ENCODE results near the gene CACNG7. TPM values are rescaled to one million over a fixed set of nuclear protein-coding genes. Genes with fewer than 3 reads are reported as not detected.

Gene CACNG7
- polyA plus RNA-seq, 1 experiment = 8.6 TPM

- no peaks in the 10 kb centered on the region for H3K9me3 ChIP-seq (ENCODE audit: control insufficient read depth, insufficient read depth, low read length)
- no peak for DNase-seq (ENCODE audit: low read depth, low spot score)
- H3K27me3 ChIP-seq (ENCODE audit: control insufficient read depth, insufficient read depth, low read length) = peaks cover 3% of the 10 kb centered on the region
- ChIA-PET POLR2A (no interaction called here), CTCF (no interaction called here)
- no peak overlapping the region for H3K27ac ChIP-seq (ENCODE audit: low read depth, low read length)
- no peak for TF ChIP-seq CTCF (IDR thresholded peaks at IDR 0.05; ENCODE audit: low read depth, low read length)
- no peak overlapping the region for H3K4me3 ChIP-seq (ENCODE audit: low read depth, low read length)
Measured at GRCh38 chr19:53969366-53969765, 60.3 kb downstream of the CACNG7 start.

- Histone ChIP-seq H3K27me3 (ENCODE audit: control insufficient read depth, insufficient read depth, low read length) (no peaks in the 10 kb centered on the region), H3K4me3 (ENCODE audit: low read depth, low read length) (no peak overlapping the region), H3K27ac (ENCODE audit: low read depth, low read length) (no peak overlapping the region), H3K9me3 (ENCODE audit: control insufficient read depth, insufficient read depth, low read length) (no peaks in the 10 kb centered on the region)
- POLR2A ChIA-PET = no interaction called here
- CTCF ChIA-PET = interaction anchor here (0.6 to 1.6 kb wide), 2 partner anchors 53 to 179 kb away, joined by 3 to 4 read pairs; no protein-coding TSS in a partner anchor
- no peak for TF ChIP-seq CTCF (IDR thresholded peaks at IDR 0.05; ENCODE audit: low read depth, low read length)
- DNase-seq (ENCODE audit: low read depth, low spot score) = no peak
Measured at GRCh38 chr19:53971673-53972072, 62.6 kb downstream of the CACNG7 start.

- ChIA-PET POLR2A (no interaction called here), CTCF (no interaction called here)
- H3K4me3 ChIP-seq (ENCODE audit: low read depth, low read length) = peak overlapping the region; percentile 64
- H3K27me3 ChIP-seq (ENCODE audit: control insufficient read depth, insufficient read depth, low read length) = no peaks in the 10 kb centered on the region
- peak; percentile 49 for DNase-seq (ENCODE audit: low read depth, low spot score)
- peaks cover 6% of the 10 kb centered on the region; the same call in 1 of the 2 replicates for H3K9me3 ChIP-seq (ENCODE audit: control insufficient read depth, insufficient read depth, low read length)
- peak overlapping the region; percentile 57 for H3K27ac ChIP-seq (ENCODE audit: low read depth, low read length)
- TF ChIP-seq CTCF (IDR thresholded peaks at IDR 0.05; ENCODE audit: low read depth, low read length) = no peak
Measured at GRCh38 chr19:53977429-53977990, 68.4 kb downstream of the CACNG7 start.

- ChIA-PET CTCF (no interaction called here), POLR2A (no interaction called here)
- no peak for TF ChIP-seq CTCF (IDR thresholded peaks at IDR 0.05; ENCODE audit: low read depth, low read length)
- H3K27me3 ChIP-seq (ENCODE audit: control insufficient read depth, insufficient read depth, low read length) = no peaks in the 10 kb centered on the region
- H3K4me3 ChIP-seq (ENCODE audit: low read depth, low read length) = peak overlapping the region; percentile 64
- H3K9me3 ChIP-seq (ENCODE audit: control insufficient read depth, insufficient read depth, low read length) = peaks cover 6% of the 10 kb centered on the region; the same call in 1 of the 2 replicates
- peak; percentile 92 for DNase-seq (ENCODE audit: low read depth, low spot score)
- H3K27ac ChIP-seq (ENCODE audit: low read depth, low read length) = peak overlapping the region; percentile 57
Measured at GRCh38 chr19:53977991-53978731, 69.1 kb downstream of the CACNG7 start.
